HG03159 (cell line): ENCODE data around the gene TFPT.

ENCODE experiments used
- ATAC-seq: cut with Tn5 transposase; IDR thresholded peaks from one replicate; pipeline ENCODE4 v1.9.1; 2021; ENCODE audit warnings: mild to moderate bottlenecking, moderate library complexity; ENCODE audit not compliant: unreplicated experiment

The TFPT gene

GRCh38 chr19:54081032-54081431 is 34.4 kb downstream of the TFPT start, which contains the start of gene TARM1:
TSS of gene TARM1 (minus strand) at chr19:54081365. CDS start at chr19:54081340, 25 bp downstream.
- no peak for ATAC-seq

GRCh38 chr19:54077334-54077733 is 38.1 kb downstream of the TFPT start:
- no peak for ATAC-seq

DNA sequence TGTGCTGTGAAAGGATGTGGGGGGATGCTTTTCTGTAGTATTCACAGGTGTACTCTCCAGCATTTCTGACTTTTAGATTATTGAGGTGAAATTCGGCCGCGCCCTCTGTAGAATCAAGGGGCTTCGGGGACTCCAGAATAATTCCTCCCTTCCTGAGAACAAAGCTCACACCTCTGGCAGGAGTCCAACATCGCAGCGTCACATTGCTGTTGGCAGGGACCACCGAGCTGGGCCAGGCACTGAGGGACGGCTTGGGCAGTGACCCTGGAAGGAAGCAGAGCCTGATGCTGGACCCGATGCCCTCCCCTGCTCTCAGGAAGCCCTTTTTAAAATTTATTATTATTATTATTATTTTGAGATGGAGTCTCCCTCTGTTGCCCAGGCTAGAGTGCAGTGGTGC is 40.6 kb downstream of the TFPT start:
- ATAC-seq, result no peak

DNA sequence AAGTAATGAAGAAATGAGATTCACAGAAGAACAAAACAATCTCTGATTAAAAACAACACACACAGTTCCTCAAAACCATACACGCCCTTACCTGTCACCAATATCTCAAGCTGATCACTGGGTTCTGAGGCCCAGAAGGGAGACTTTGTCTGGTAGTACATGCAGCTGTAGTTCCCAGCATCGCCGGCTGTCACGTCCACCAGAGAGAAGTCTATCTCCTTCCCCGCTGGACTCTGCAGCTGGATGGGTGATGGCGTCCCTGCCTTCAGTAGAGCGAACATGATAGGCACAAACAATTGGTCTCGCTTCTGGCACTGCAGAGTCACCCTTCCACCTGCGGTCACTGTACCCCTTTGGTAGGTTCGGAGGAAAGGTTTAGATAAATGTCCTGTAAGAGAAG is 41.6 kb downstream of the TFPT start:
- ATAC-seq, result no peak

DNA sequence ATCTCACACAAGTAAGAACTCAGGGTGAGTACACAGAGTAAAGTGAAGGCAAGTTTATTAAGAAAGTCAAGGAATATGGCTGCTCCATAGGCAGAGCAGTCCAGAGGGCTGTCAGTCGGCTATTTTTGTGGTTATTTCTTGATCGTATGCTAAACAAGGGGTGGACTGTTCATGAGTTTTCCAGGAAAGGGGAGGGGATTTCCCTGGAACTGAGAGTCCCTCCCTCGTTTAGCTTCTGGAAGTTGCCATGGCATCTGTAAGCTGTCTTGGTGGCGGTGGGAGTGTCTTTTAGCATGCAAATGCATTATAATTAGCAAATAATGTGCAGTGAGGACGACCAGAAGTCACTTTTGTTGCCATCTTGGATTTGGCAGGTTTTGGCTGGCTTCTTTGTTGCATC is 46.0 kb downstream of the TFPT start:
- no peak for ATAC-seq

DNA sequence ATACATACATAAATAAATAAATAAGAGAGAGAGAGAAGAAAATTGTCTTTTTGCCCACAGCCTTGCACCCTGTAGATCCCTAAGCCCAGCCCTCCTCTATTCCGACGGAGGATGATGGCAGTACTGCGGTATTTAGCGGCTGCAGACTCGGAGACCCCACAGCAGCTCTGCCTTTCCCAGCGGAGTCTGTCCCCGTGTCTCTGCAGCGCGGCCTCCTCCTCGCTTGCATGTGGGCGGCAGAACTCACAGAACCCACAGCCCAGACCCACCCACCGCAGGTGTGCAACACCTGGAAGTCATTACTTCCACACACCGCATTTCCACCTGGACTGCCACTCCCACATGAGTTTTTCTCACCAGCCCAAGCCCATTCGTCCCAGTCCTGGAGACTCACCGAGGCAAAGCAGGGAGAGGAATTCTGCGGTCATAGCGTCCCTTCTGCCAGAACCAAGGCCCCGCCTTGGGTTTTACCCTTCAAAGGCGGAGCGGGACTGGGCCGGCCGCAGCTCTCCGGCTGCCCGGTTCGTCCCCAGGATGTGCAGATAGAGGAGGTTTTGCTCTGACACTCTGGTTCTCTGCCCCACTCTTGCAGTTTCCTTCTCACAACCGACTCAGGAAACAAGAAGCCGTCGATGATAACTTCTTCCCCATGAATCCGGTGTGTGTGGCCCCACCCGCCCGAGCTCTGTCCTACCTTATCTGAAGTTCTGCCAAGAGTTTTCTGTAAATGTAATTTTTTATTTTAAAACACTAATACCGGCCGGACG is 51.9 kb downstream of the TFPT start, which contains the start of gene VSTM1:
Gene VSTM1 (minus strand): TSS at position 548 of the 767 bp plus-strand sequence. CDS start 120 bp downstream, at position 428.
- no peak for ATAC-seq

DNA sequence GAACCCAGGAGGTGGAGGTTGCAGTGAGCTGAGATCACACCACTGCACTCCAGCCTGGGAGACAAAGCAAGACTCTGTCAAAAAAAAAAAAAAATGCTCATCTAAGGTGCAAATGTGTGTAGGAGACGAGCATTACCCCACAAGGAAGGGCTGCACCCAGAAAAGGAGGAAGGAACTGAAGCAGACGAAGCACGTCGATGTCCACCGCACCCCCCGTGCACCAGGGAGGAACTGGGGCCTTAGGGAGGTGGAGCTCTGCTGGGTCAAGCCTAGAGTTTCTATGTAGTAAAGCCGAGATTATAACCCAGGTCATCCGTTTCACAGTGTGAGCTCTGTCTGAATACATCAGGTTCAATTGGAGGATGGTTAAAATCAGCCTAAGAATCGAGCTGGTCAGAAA is 52.8 kb downstream of the TFPT start:
- ATAC-seq, result no peak
